ENCODE measurements around the gene MKRN2OS.

DNA sequence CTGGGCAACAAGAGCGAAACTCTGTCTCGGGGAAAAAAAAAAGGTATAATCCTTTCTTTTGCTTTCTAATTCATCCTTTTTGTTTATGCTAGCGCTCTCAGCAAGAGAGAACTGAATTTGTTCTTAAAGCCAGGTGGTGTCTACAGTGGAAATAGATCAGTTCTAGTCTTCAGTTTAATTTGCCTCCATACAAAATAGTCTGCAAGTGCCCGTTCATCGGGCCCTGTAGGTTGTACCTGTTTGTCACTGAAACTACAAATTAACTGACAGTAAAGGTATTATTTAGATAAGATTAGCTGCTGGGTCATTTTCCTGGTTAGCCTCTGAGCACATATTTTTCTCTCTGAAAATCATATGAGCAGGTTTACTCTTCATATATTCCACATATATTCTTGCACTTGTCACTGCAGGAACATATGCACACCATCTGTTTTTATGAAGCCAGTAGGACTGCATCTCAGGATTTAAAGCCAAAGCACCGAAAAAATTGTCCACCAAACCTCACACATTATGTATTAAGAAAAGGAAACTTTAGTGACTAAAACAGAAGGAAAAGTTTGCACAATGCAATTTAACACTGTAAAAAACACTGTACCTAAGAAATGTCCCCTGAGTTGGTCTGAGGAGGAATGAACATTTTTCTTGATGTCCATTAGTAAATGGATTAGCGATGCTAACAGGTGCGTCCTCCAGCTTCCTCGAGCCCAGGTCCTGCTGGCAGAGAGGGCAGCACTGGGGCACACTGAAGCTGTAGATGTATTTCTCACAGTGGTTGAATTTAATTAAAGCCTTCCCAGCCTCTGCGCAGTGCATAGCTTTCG, 437 bp downstream of the MKRN2OS start:
- TF ChIP-seq CTCF (IDR thresholded peaks at IDR 0.05) (no peak), POLR2A (IDR thresholded peaks at IDR 0.05) (no peak)

All from adrenal gland (tissue), 5 donors.